ENCODE data around the gene AMH. TPM values are rescaled to one million over a fixed set of nuclear protein-coding genes. Genes with fewer than 3 reads are reported as not detected.

AMH gene
- total RNA-seq, 2 experiments from 2014 or later, result 3.3 to 3.5 TPM

DNA sequence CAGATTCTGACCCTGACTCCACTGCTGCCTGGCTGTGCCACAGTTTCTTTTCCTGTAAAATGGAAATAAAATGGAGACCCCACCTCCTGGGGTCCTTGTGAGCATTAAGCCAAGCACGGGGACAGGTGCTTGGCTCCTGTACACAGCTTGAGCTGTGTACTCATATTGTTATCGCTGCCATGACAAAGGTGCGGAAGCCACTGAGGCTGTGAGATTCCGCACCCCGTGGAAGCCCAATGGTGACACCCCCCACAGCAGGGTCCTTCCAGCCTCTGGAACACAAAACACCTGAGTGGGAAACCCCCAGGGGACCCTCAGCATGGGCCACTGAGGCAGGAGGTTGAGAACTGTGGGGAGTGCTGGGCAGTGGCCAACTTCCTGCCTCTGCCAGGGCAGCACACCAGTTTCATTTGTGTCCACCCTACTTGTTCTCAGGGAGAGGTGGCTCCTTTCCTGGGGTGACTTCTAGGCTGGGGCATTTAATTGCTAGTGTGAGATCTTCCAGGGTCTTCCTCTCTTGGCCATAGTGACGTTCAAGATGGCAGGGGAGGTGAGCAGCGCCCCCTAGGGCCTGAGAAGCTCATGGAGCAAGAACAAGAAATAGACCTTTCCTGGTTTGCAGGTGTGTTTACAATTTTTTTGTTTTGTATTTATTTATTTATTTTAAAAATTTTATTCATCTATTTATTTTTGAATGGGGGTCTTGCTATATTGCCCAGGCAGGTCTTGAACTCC is 12.5 kb downstream of the AMH start:
- peaks cover 57% of the 10 kb centered on the region for H3K4me1 ChIP-seq (ENCODE audit: insufficient read depth, low read length)
- H3K27ac ChIP-seq (ENCODE audit: low read depth in 1 of 2, low read length in 2 of 2), result no peak overlapping the region
- Mint-ChIP-seq H3K4me1 (ENCODE audit: low read depth) (peaks cover 33% of the 10 kb centered on the region), H3K27me3 (no peaks in the 10 kb centered on the region), H3K9me3 (no peaks in the 10 kb centered on the region), H3K36me3 (ENCODE audit: low read depth) (no peaks in the 10 kb centered on the region), H3K4me3 (no peak overlapping the region), H3K27ac (peak overlapping the region; percentile 76)
- ChIA-PET POLR2A (interaction anchor here (1.3 to 11.6 kb wide), 4 partner anchors 9 to 28 kb away, joined by 6 to 195 read pairs (median 8); no protein-coding TSS in a partner anchor), CTCF (interaction anchor here (0.6 to 1.5 kb wide), 7 partner anchors 9 to 106 kb away, joined by 3 to 11 read pairs (median 4); no protein-coding TSS in a partner anchor)
- ATAC-seq (ENCODE audit: poor library complexity), result no peak
- peak in 8 of 14 experiments; percentile 52 to 78 (median 68) for DNase-seq
- H3K4me3 ChIP-seq (ENCODE audit: low read length), result no peak overlapping the region
- intact Hi-C loops (cut with DNase I, micrococcal nuclease), result loop anchor here in 1 of 2 experiments (10.0 kb wide), 1 partner anchor 857 kb away; the partner anchor contains the start of genes DAZAP1 and GAMT
- H3K27me3 ChIP-seq (ENCODE audit: control insufficient read depth in 1 of 2, insufficient read depth in 2 of 2, low read length in 2 of 2), result no peaks in the 10 kb centered on the region
- no peaks in the 10 kb centered on the region for H3K36me3 ChIP-seq (ENCODE audit: insufficient read depth, low read length)
- TF ChIP-seq, protein P1, sequence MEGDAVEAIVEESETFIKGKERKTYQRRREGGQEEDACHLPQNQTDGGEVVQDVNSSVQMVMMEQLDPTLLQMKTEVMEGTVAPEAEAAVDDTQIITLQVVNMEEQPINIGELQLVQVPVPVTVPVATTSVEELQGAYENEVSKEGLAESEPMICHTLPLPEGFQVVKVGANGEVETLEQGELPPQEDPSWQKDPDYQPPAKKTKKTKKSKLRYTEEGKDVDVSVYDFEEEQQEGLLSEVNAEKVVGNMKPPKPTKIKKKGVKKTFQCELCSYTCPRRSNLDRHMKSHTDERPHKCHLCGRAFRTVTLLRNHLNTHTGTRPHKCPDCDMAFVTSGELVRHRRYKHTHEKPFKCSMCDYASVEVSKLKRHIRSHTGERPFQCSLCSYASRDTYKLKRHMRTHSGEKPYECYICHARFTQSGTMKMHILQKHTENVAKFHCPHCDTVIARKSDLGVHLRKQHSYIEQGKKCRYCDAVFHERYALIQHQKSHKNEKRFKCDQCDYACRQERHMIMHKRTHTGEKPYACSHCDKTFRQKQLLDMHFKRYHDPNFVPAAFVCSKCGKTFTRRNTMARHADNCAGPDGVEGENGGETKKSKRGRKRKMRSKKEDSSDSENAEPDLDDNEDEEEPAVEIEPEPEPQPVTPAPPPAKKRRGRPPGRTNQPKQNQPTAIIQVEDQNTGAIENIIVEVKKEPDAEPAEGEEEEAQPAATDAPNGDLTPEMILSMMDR (IDR thresholded peaks at IDR 0.05), result peak; percentile 59
- no peaks in the 10 kb centered on the region for H3K9me3 ChIP-seq (ENCODE audit: control insufficient read depth in 1 of 2, insufficient read depth in 1 of 2, low read length in 2 of 2)

DNA sequence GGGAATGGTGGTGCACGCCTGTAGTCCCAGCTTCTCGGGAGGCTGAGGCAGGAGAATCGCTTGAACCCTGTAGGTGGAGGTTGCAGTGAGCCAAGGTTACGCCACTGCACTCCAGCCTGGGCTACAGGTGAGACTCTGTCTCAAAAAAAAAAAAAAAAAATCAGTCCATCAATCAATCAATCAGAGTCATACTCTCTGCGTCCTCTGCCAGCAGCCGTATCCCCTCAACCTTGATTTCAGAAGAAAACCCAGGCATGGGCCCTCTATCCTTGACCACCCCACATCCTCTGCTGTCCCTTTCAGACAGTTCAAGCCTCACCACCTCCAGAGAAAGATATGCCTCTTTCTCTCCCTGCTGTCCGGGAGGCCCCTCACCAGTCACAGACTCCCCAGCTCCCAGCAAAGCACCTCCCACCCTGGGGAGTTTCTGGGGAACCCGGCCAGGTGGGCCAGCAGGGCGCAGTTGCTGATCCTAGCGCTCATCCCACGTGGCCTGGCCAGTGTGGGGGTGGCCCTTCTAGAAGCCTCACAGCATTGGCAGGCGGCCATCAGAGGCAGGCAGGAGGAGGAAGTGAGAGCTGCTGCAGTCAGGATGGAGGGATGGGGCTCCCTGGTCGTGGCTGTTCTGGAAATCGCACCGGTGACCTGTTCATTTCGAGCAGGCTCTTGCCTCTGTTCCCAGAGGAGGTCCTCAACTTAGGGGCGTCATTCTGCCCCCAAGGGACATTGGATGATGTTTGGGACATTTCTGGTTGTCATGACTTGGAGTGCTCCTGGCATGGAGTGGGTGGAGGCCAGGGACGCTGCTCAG is 17.3 kb downstream of the AMH start:
- ChIA-PET CTCF (no interaction called here), POLR2A (interaction anchor here (1.1 to 11.5 kb wide), 2 partner anchors 10 to 26 kb away, joined by 4 to 195 read pairs; partner anchors contain the start of gene JSRP1)
- Mint-ChIP-seq H3K27ac (peak overlapping the region; percentile 39), H3K4me1 (ENCODE audit: low read depth) (peaks cover 12% of the 10 kb centered on the region), H3K4me3 (peak overlapping the region; percentile 38), H3K9me3 (no peaks in the 10 kb centered on the region), H3K36me3 (ENCODE audit: low read depth) (peaks cover 19% of the 10 kb centered on the region), H3K27me3 (no peaks in the 10 kb centered on the region)
- ATAC-seq (ENCODE audit: poor library complexity) (no peak), DNase-seq (peak in 6 of 14 experiments; percentile 30 to 72 (median 52))
- no peaks in the 10 kb centered on the region for H3K27me3 ChIP-seq (ENCODE audit: control insufficient read depth in 1 of 2, insufficient read depth in 2 of 2, low read length in 2 of 2)
- intact Hi-C loops (cut with DNase I, micrococcal nuclease), result loop anchor here in 1 of 2 experiments (10.0 kb wide), 1 partner anchor 862 kb away; the partner anchor contains the start of genes DAZAP1 and GAMT
- H3K27ac ChIP-seq (ENCODE audit: low read depth in 1 of 2, low read length in 2 of 2), result no peak overlapping the region
- TF ChIP-seq, protein P1 (IDR thresholded peaks at IDR 0.05), result no peak
- peaks cover 2% of the 10 kb centered on the region for H3K36me3 ChIP-seq (ENCODE audit: insufficient read depth, low read length)
- H3K4me3 ChIP-seq (ENCODE audit: low read length), result no peak overlapping the region
- peaks cover 28% of the 10 kb centered on the region for H3K4me1 ChIP-seq (ENCODE audit: insufficient read depth, low read length)
- H3K9me3 ChIP-seq (ENCODE audit: control insufficient read depth in 1 of 2, insufficient read depth in 1 of 2, low read length in 2 of 2), result no peaks in the 10 kb centered on the region

DNA sequence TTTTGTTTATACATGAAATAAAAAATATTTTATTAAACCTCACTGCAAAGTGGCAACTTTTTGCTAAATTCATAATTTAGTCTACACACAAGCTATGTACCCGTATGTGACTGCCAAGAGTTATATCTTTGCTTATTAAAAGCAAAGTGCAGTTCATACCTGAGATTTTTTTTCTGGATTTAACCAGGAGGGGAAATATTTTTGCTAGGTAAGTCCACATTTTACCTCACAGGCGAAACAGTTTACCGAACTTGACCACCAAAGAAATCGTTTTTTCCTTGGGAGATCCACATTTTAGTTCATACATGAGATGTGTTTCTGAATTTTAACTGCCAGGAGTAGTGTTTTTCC is 19.3 kb downstream of the AMH start:
- H3K4me1 ChIP-seq (ENCODE audit: insufficient read depth, low read length), result peaks cover 41% of the 10 kb centered on the region
- TF ChIP-seq, protein P1 (IDR thresholded peaks at IDR 0.05), result no peak
- ChIA-PET POLR2A (interaction anchor here (7.7 to 11.5 kb wide), 2 partner anchors 12 to 30 kb away, joined by 103 to 195 read pairs; partner anchors contain the start of genes JSRP1 and SF3A2), CTCF (no interaction called here)
- H3K27me3 Mint-ChIP-seq, result no peaks in the 10 kb centered on the region
- DNase-seq, result no peak
- no peak for ATAC-seq (ENCODE audit: poor library complexity)
- H3K36me3 Mint-ChIP-seq (ENCODE audit: low read depth), result peaks cover 39% of the 10 kb centered on the region
- H3K4me3 Mint-ChIP-seq, result peak overlapping the region; percentile 97
- peaks cover 0 to 6% of the 10 kb centered on the region in 2 experiments for H3K27me3 ChIP-seq (ENCODE audit: control insufficient read depth in 1 of 2, insufficient read depth in 2 of 2, low read length in 2 of 2)
- no peak overlapping the region for H3K27ac ChIP-seq (ENCODE audit: low read depth in 1 of 2, low read length in 2 of 2)
- H3K36me3 ChIP-seq (ENCODE audit: insufficient read depth, low read length), result peaks cover 23% of the 10 kb centered on the region
- H3K9me3 Mint-ChIP-seq, result no peaks in the 10 kb centered on the region
- H3K27ac Mint-ChIP-seq, result peak overlapping the region; percentile 97
- H3K9me3 ChIP-seq (ENCODE audit: control insufficient read depth in 1 of 2, insufficient read depth in 1 of 2, low read length in 2 of 2), result peaks cover 0 to 6% of the 10 kb centered on the region in 2 experiments
- H3K4me1 Mint-ChIP-seq (ENCODE audit: low read depth), result peaks cover 21% of the 10 kb centered on the region
- peak overlapping the region; percentile 64 for H3K4me3 ChIP-seq (ENCODE audit: low read length)
- intact Hi-C loops (cut with DNase I, micrococcal nuclease), result loop anchor here in 1 of 2 experiments (10.0 kb wide), 1 partner anchor 864 kb away; the partner anchor contains the start of genes DAZAP1 and GAMT

Data from CD4-positive, alpha-beta T cell (primary cell).